Smooth muscle cell (in vitro differentiated cells): ENCODE data around the gene ACBD6. TPM values are rescaled to one million over a fixed set of nuclear protein-coding genes. Genes with fewer than 3 reads are reported as not detected.

Experiments
- DNase-seq: peaks from one replicate; lab custom pipeline; 2025; ENCODE audit not compliant: unreplicated experiment; lab: John Stamatoyannopoulos, UW
- H2AFZ ChIP-seq: fragments of 200-600 bp; sonication (generic); 2 replicates; pipeline ENCODE4 v1.6.0; 2016; ENCODE audit warnings: antibody characterized with exemption, low read depth, mild to moderate bottlenecking
- H3F3A ChIP-seq: fragments of 200-600 bp; sonication (generic); 2 replicates; pipeline ENCODE4 v1.6.0; 2017; ENCODE audit warnings: antibody characterized with exemption, low read depth
- H3K27ac ChIP-seq: fragments of 200-600 bp; sonication (generic); 2 replicates; pipeline ENCODE4 v1.5.1; 2016; ENCODE audit warnings: low read depth, mild to moderate bottlenecking
- H3K27me3 ChIP-seq: fragments of 200-600 bp; sonication (generic); 2 replicates; pipeline ENCODE4 v1.6.1; 2016; ENCODE audit warnings: low read depth, mild to moderate bottlenecking
- H3K36me3 ChIP-seq: fragments of 200-600 bp; sonication (generic); 2 replicates; pipeline ENCODE4 v1.5.1; 2016; ENCODE audit warnings: low read depth
- H3K4me1 ChIP-seq: fragments of 200-600 bp; sonication (generic); 2 replicates; pipeline ENCODE4 v1.5.1; 2016; ENCODE audit warnings: low read depth
- H3K4me2 ChIP-seq: fragments of 200-600 bp; sonication (generic); 2 replicates; pipeline ENCODE4 v1.6.0; 2016; ENCODE audit warnings: mild to moderate bottlenecking
- H3K4me3 ChIP-seq: fragments of 200-600 bp; sonication (generic); 2 replicates; pipeline ENCODE4 v1.5.1; 2016; ENCODE audit warnings: mild to moderate bottlenecking
- H3K79me2 ChIP-seq: fragments of 200-600 bp; sonication (generic); 2 replicates; pipeline ENCODE4 v1.6.0; 2016; ENCODE audit warnings: low read depth, mild to moderate bottlenecking
- H3K9ac ChIP-seq: fragments of 200-600 bp; sonication (generic); 2 replicates; pipeline ENCODE4 v1.6.0; 2016; ENCODE audit warnings: low read depth
- H3K9me3 ChIP-seq: fragments of 200-600 bp; sonication (generic); replicated peaks from 2 replicates; pipeline ENCODE4 v1.5.1; 2016; ENCODE audit warnings: low read depth
- H4K20me1 ChIP-seq: fragments of 200-600 bp; sonication (generic); 2 replicates; pipeline ENCODE4 v1.6.0; 2016; ENCODE audit warnings: low read depth
- WGBS: methylation state at CpG from one replicate; pipeline ENCODE4 v1.1.7; 2016; ENCODE audit warnings: low lambda C conversion rate; 5-methylcytosine and 5-hydroxymethylcytosine counted together
- polyA plus RNA-seq: library from polyadenylated mRNA; unstranded; fragments of >200 nt; fragmentation: Nextera tagmentation; extraction: Ambion mirVana; gene quantifications from 2 replicates; pipeline ENCODE4 v1.2.1, GENCODE V29; 2016
- total RNA-seq: library from RNA; depleted of rRNA; stranded (reverse); fragments of >200 nt; gene quantifications from 2 replicates; pipeline ENCODE4 v1.2.3, GENCODE V29; 2014
- TF ChIP-seq, protein P1 (sequence below): fragments of 200-600 bp; sonication (generic); IDR thresholded peaks from 2 replicates; pipeline ENCODE4 v1.5.1; 2017; ENCODE audit warnings: borderline replicate concordance, mild to moderate bottlenecking, antibody characterized with exemption; ENCODE audit not compliant: insufficient read depth, poor library complexity, severe bottlenecking

Gene ACBD6
- total and polyA plus RNA-seq, 2 experiments from 2014 or later: 44.1 to 48.7 TPM

DNA sequence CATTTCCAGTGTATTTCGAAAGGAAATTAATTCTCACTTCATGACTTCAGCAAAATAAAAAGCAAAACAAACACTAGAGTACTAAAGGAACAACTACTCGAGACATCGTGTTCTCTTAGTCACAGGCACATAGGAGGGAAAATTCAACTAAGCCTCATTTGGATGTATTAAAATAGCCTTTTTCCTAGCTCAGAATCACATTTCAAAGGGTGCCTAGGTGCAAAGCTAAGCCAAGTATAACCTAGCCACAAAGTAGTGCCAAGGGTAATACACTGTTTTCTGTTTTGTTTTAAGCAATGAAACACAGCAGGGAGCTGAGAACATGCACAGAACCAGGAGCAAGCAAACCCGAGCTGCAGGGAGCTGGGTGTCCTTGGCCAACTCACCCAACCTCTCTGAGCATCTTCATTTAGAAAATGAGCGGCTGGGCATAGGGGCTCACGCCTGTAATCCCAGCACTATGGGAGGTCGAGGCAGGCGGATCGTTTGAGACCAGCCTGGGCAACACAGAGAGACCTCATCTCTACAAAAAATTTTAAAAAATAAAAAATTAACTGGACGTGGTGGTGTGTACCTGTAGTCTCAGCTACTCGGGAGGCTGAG is 26.6 kb upstream of the ACBD6 start:
- Histone ChIP-seq H3K27me3 (no peaks in the 10 kb centered on the region), H3K9me3 (no peaks in the 10 kb centered on the region), H3K9ac (no peak overlapping the region), H3K79me2 (no peaks in the 10 kb centered on the region), H3K27ac (no peak overlapping the region), H3K4me2 (no peak overlapping the region), H3K36me3 (no peaks in the 10 kb centered on the region), H2AFZ (no peak overlapping the region), H3K4me3 (no peak overlapping the region), H3F3A (no peaks in the 10 kb centered on the region), H4K20me1 (no peaks in the 10 kb centered on the region), H3K4me1 (no peaks in the 10 kb centered on the region)
- DNase-seq: no peak
- WGBS: 91% methylated on average over 11 of the region's 11 CpGs
- TF ChIP-seq, protein P1, sequence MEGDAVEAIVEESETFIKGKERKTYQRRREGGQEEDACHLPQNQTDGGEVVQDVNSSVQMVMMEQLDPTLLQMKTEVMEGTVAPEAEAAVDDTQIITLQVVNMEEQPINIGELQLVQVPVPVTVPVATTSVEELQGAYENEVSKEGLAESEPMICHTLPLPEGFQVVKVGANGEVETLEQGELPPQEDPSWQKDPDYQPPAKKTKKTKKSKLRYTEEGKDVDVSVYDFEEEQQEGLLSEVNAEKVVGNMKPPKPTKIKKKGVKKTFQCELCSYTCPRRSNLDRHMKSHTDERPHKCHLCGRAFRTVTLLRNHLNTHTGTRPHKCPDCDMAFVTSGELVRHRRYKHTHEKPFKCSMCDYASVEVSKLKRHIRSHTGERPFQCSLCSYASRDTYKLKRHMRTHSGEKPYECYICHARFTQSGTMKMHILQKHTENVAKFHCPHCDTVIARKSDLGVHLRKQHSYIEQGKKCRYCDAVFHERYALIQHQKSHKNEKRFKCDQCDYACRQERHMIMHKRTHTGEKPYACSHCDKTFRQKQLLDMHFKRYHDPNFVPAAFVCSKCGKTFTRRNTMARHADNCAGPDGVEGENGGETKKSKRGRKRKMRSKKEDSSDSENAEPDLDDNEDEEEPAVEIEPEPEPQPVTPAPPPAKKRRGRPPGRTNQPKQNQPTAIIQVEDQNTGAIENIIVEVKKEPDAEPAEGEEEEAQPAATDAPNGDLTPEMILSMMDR: no peak

DNA sequence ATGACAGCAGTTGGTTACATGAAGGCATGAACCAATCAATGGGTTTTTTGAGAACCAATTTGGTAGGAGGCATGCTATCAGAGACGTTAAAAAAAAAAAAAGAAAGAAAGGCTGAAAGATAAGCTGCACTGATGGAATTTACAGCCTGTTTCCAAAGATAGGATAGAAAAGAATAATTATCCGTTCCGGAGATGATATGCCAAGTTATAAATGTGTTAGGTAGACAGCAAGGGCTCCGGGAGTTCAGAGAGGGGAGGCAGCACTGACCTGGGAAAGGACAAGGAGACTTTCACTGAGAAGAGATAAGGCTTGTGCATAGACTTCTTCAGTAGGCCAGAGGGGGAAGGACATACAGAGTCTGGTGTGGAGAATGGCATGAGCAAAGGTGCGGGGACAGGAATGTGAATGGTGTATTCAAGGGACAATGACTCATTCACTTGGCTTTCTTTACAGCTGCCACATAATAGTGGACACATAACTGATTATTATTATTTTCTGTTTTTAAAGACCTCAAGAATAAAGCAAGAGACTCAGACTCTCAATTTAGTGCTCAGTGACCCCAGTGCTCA is 24.8 kb upstream of the ACBD6 start:
- Histone ChIP-seq H3K9me3 (no peaks in the 10 kb centered on the region), H3K4me3 (no peak overlapping the region), H3K4me1 (no peaks in the 10 kb centered on the region), H2AFZ (no peak overlapping the region), H3K4me2 (no peak overlapping the region), H3K27ac (no peak overlapping the region), H3K36me3 (no peaks in the 10 kb centered on the region), H3F3A (no peaks in the 10 kb centered on the region), H3K9ac (no peak overlapping the region), H3K27me3 (no peaks in the 10 kb centered on the region), H4K20me1 (no peaks in the 10 kb centered on the region), H3K79me2 (no peaks in the 10 kb centered on the region)
- WGBS: 72% methylated on average over 5 of the region's 5 CpGs
- DNase-seq: no peak
- TF ChIP-seq, protein P1: no peak

DNA sequence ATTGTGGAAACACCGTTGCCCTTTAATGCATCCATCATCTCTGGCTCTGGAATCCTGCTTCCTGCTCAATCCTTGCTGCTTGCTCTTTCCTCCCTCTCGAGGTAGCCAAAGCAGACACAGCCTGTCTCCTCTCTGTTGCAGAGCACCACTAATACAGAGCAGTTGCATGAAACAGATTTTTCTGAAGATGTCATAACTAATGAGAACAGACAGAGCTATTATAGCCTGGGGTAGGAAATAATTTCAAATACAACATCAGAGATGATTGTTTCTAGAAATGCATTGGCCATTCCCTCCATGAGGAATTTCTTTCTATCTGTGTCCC is 23.3 kb upstream of the ACBD6 start:
- no peak for DNase-seq
- H3K4me2 ChIP-seq: no peak overlapping the region
- no peaks in the 10 kb centered on the region for H3K9me3 ChIP-seq
- H3F3A ChIP-seq: no peaks in the 10 kb centered on the region
- TF ChIP-seq, protein P1: no peak
- no peak overlapping the region for H3K4me3 ChIP-seq
- no peaks in the 10 kb centered on the region for H3K4me1 ChIP-seq
- H3K36me3 ChIP-seq: no peaks in the 10 kb centered on the region
- no peaks in the 10 kb centered on the region for H3K79me2 ChIP-seq
- no peak overlapping the region for H2AFZ ChIP-seq
- H4K20me1 ChIP-seq: no peaks in the 10 kb centered on the region
- no peak overlapping the region for H3K27ac ChIP-seq
- no peak overlapping the region for H3K9ac ChIP-seq
- 60% methylated on average over 2 of the region's 2 CpGs for WGBS
- H3K27me3 ChIP-seq: no peaks in the 10 kb centered on the region
